Measurements from ENCODE around the gene KHDC1.

- no peak for TF ChIP-seq EGR1 (IDR thresholded peaks at IDR 0.05; ENCODE audit: low read depth)
- TF ChIP-seq EZH2 (IDR thresholded peaks at IDR 0.05) = no peak
- TF ChIP-seq, protein P1, sequence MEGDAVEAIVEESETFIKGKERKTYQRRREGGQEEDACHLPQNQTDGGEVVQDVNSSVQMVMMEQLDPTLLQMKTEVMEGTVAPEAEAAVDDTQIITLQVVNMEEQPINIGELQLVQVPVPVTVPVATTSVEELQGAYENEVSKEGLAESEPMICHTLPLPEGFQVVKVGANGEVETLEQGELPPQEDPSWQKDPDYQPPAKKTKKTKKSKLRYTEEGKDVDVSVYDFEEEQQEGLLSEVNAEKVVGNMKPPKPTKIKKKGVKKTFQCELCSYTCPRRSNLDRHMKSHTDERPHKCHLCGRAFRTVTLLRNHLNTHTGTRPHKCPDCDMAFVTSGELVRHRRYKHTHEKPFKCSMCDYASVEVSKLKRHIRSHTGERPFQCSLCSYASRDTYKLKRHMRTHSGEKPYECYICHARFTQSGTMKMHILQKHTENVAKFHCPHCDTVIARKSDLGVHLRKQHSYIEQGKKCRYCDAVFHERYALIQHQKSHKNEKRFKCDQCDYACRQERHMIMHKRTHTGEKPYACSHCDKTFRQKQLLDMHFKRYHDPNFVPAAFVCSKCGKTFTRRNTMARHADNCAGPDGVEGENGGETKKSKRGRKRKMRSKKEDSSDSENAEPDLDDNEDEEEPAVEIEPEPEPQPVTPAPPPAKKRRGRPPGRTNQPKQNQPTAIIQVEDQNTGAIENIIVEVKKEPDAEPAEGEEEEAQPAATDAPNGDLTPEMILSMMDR (IDR thresholded peaks at IDR 0.05 in 2 of 3, conservative IDR thresholded peaks at IDR 0.05 in 1 of 3; ENCODE audit: borderline replicate concordance in 1 of 3, insufficient read depth in 1 of 3, low read depth in 2 of 3, low read length in 2 of 3) = no peak
- TF ChIP-seq POLR2A (IDR thresholded peaks at IDR 0.05; ENCODE audit: borderline replicate concordance, extremely low read depth, insufficient read depth, insufficient read length) = no peak
- TF ChIP-seq FOSL1 (IDR thresholded peaks at IDR 0.05; ENCODE audit: low read depth) = no peak
- no peak for TF ChIP-seq YY1 (IDR thresholded peaks at IDR 0.05; ENCODE audit: extremely low read depth, insufficient replicate concordance, low read depth, low read length)
- no peak for TF ChIP-seq SRF (IDR thresholded peaks at IDR 0.05; ENCODE audit: low read depth)
- TF ChIP-seq SIN3A (IDR thresholded peaks at IDR 0.05; ENCODE audit: low read depth) = no peak
- TF ChIP-seq RAD21 (IDR thresholded peaks at IDR 0.05; ENCODE audit: low read depth) = no peak
- no peak for TF ChIP-seq MAX (IDR thresholded peaks at IDR 0.05)
- TF ChIP-seq POLR2AphosphoS5 (IDR thresholded peaks at IDR 0.05; ENCODE audit: low read depth, low read length) = no peak
- no peak for TF ChIP-seq REST (IDR thresholded peaks at IDR 0.05; ENCODE audit: low read depth)
These were observed 23.8 kb upstream of the KHDC1 start for GRCh38 chr6:73286752-73287151.
